Activated CD4-positive, alpha-beta memory T cell treated with anti-CD3 and anti-CD28 coated beads, Interleukin-2, amount 10 ng/mL, durations not matched to agents 7 days and 5 days (primary cell): Measurements from ENCODE around the gene GPRIN1. TPM values are rescaled to one million over a fixed set of nuclear protein-coding genes. Genes with fewer than 3 reads are reported as not detected.

ENCODE experiments used
- CTCF ChIA-PET: fragments of 350-600 bp; sonication (Branson Sonifier 250); formaldehyde crosslinking; loops from one replicate; lab custom pipeline; 2021; ENCODE audit warnings: antibody characterized with exemption, inconsistent platforms; lab: Charles Lee
- POLR2A ChIA-PET: fragments of 350-600 bp; sonication (Branson Sonifier 250); formaldehyde crosslinking; loops from one replicate; lab custom pipeline; 2021; ENCODE audit warnings: antibody characterized with exemption; lab: Charles Lee
- DNase-seq: peaks from one replicate; pipeline ENCODE4 v3.0.0-alpha.2; 2020
- H3K27ac Mint-ChIP-seq: one replicate; pipeline ENCODE4 v1.8.0; 2021; ENCODE audit warnings: mild to moderate bottlenecking, mixed read lengths
- H3K27me3 Mint-ChIP-seq: one replicate; pipeline ENCODE4 v1.8.0; 2021; ENCODE audit warnings: mixed read lengths
- H3K36me3 Mint-ChIP-seq: one replicate; pipeline ENCODE4 v1.8.0; 2021; ENCODE audit warnings: low read depth, mixed read lengths
- H3K4me1 Mint-ChIP-seq: one replicate; pipeline ENCODE4 v1.8.0; 2021; ENCODE audit warnings: mixed read lengths
- H3K4me3 Mint-ChIP-seq: one replicate; pipeline ENCODE4 v1.8.0; 2021; ENCODE audit warnings: mild to moderate bottlenecking, mixed read lengths
- H3K9me3 Mint-ChIP-seq: one replicate; pipeline ENCODE4 v1.8.0; 2021; ENCODE audit warnings: mixed read lengths
- total RNA-seq, 2 experiments: library from RNA; stranded (reverse); gene quantifications; one replicate each; pipeline ENCODE4 v1.2.3, GENCODE V29; 2021

Gene GPRIN1
- total RNA-seq, 2 experiments from 2014 or later: 3.7 to 4.2 TPM

DNA sequence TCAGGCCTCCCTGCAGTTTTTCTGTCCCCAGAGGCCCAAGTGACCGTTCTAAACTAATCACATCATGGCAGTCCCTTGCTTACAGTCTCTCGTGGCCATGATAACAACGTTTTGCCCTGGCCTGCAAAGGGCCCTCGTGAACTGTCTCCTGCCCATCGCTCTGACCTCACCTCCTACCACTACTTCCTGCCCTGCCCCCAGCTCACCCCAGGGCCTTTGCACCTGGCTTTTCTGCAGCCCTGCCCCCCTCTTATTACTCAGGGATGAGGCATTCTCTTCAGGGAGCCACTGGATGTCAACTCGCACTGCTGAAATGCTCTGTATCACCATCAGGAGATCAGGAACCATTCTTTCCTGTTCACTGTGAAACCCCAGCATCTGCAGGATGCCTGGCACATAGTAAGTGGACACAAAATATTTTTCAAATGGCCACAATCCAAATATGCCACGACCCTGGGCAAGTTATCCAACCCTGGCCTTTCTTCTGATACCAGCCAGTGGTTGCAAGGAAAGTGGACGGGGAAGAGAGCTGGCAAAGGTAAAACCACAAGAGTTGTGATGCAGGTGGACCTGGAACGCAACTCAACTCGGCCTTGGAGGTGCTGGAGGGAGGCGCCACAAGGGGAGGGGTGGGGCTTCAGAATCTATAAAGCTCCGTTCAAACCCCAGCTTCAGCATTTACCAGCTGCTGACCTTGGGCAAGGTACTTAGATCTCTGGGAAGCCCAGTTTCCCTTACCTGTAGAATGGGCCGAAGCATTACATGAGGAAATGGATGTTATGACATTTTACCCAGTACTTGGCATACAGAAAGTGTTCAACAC, 18.7 kb upstream of the GPRIN1 start:
- H3K4me3 Mint-ChIP-seq: no peak overlapping the region
- ChIA-PET CTCF (interaction anchor here (0.6 to 1.9 kb wide), 3 partner anchors 24 to 32 kb away, joined by 3 to 6 read pairs (median 4); no protein-coding TSS in a partner anchor), POLR2A (no interaction called here)

DNA sequence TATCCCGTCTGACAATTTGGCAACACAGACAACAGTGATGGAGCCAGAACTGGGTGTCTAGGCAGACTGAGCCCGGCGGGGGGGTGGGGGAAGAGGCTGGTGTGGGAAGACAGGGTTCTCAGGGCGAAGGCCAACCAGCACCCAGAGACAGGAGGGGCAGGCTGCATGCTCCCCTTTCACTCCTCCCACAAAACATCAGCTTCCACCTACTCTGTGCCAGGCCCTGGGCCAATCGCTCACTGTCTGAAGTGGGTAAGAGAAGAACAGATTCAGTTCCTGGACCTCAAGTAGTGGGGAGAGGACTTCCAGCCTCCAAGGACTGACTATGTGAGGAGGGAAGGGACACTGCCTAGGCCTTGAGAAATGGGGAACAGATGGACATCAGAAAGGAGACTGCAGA, 17.6 kb upstream of the GPRIN1 start:
- ChIA-PET POLR2A (no interaction called here), CTCF (no interaction called here)
- Mint-ChIP-seq H3K4me3 (no peak overlapping the region), H3K4me1 (peaks cover 12% of the 10 kb centered on the region), H3K9me3 (no peaks in the 10 kb centered on the region), H3K27me3 (peaks cover 65% of the 10 kb centered on the region), H3K27ac (no peak overlapping the region), H3K36me3 (no peaks in the 10 kb centered on the region)
- DNase-seq: no peak

More for the DNA sequence above, 18.7 kb upstream of the GPRIN1 start:
- peaks cover 12% of the 10 kb centered on the region for H3K4me1 Mint-ChIP-seq
- H3K36me3 Mint-ChIP-seq: no peaks in the 10 kb centered on the region
- H3K27ac Mint-ChIP-seq: no peak overlapping the region
- no peak for DNase-seq
- H3K27me3 Mint-ChIP-seq: peaks cover 72% of the 10 kb centered on the region
- H3K9me3 Mint-ChIP-seq: no peaks in the 10 kb centered on the region

GRCh38 chr5:176626876-176627236, 16.9 kb upstream of the GPRIN1 start:
- POLR2A ChIA-PET: no interaction called here
- H3K27ac Mint-ChIP-seq: no peak overlapping the region

GRCh38 chr5:176625966-176626875, 16.3 kb upstream of the GPRIN1 start:
- Mint-ChIP-seq H3K9me3 (no peaks in the 10 kb centered on the region), H3K4me3 (no peak overlapping the region), H3K36me3 (no peaks in the 10 kb centered on the region), H3K27me3 (peaks cover 63% of the 10 kb centered on the region), H3K27ac (no peak overlapping the region), H3K4me1 (peaks cover 12% of the 10 kb centered on the region)
- POLR2A ChIA-PET: no interaction called here
- no peak for DNase-seq
- CTCF ChIA-PET: no interaction called here

More at GRCh38 chr5:176626876-176627236, 16.9 kb upstream of the GPRIN1 start:
- Mint-ChIP-seq H3K4me3 (no peak overlapping the region), H3K27me3 (peaks cover 64% of the 10 kb centered on the region), H3K36me3 (no peaks in the 10 kb centered on the region), H3K4me1 (peaks cover 12% of the 10 kb centered on the region), H3K9me3 (no peaks in the 10 kb centered on the region)
- CTCF ChIA-PET: no interaction called here
- no peak for DNase-seq

DNA sequence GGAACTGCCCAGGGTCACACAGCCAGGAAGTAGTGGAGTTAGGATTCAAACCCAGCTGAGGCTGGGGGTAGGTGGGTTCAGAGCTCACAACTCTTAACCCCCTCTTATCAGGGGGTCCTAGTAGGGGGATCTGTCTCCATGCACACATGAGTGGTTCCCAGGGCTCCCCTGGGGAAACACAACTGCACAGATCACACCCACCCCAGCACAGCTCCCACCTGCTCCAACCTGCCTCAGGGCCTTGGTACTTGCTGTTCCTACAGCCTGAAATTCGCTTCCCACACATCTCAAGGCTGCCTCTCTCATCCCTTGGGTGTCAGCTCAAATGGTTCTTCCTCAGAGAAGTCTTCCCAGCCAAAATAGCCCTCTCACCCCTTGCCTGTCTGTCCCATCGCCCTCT, 15.6 kb upstream of the GPRIN1 start:
- ChIA-PET POLR2A (no interaction called here), CTCF (interaction anchor here (0.8 kb wide), 1 partner anchor 36 kb away, joined by 3 read pairs; no protein-coding TSS in a partner anchor)
- peaks cover 10% of the 10 kb centered on the region for H3K4me1 Mint-ChIP-seq
- no peak overlapping the region for H3K27ac Mint-ChIP-seq
- H3K9me3 Mint-ChIP-seq: no peaks in the 10 kb centered on the region
- H3K36me3 Mint-ChIP-seq: no peaks in the 10 kb centered on the region
- DNase-seq: no peak
- H3K27me3 Mint-ChIP-seq: peaks cover 61% of the 10 kb centered on the region
- H3K4me3 Mint-ChIP-seq: no peak overlapping the region

DNA sequence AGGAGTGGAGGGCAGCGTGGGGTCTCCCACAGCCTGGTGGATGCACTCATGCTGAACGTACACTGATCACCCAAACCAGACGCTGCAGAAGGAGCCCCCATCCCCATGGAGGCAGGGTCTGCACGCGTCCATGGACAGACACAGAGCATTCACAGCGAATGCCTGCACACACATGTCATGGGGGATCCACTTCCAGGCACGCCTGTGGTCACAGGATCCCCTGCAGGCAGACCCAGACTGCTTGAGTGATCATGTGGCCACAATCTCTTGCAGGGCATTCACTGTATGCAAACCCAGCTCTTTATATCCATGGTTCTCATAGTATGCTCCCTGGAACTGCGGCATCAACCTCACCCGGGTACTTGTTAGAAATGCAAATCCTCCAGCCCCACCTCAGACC, 15.0 kb upstream of the GPRIN1 start:
- Mint-ChIP-seq H3K36me3 (peaks cover 2% of the 10 kb centered on the region), H3K27me3 (peaks cover 65% of the 10 kb centered on the region), H3K4me3 (no peak overlapping the region), H3K4me1 (peaks cover 14% of the 10 kb centered on the region), H3K27ac (no peak overlapping the region), H3K9me3 (no peaks in the 10 kb centered on the region)
- ChIA-PET POLR2A (no interaction called here), CTCF (interaction anchor here (0.8 kb wide), 1 partner anchor 37 kb away, joined by 3 read pairs; no protein-coding TSS in a partner anchor)
- DNase-seq: no peak

DNA sequence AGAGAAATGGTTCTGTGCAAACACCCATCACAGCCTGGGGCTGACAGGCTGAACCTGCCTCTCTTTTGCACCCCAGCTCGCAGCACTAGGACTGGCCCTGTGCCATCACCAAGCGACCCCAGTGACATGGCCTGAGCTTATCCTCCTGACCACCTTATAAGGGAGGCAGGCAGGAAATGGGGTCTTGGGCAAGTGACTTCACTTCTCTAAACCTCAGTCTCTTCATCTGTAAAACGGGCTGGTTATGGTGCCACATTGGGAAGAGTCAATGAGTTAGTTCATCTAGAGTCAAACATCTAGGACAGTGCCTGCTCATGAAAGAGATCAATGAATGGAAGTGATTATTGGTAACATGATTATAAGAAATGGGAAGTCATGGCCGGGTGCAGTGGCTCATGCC, 14.2 kb upstream of the GPRIN1 start:
- Mint-ChIP-seq H3K36me3 (peaks cover 2% of the 10 kb centered on the region), H3K9me3 (no peaks in the 10 kb centered on the region), H3K27me3 (peaks cover 63% of the 10 kb centered on the region), H3K4me1 (peaks cover 16% of the 10 kb centered on the region), H3K4me3 (no peak overlapping the region), H3K27ac (no peak overlapping the region)
- DNase-seq: no peak
- ChIA-PET POLR2A (no interaction called here), CTCF (interaction anchor here (0.8 kb wide), 1 partner anchor 214 kb away, joined by 3 read pairs; no protein-coding TSS in a partner anchor)

- no peak overlapping the region for H3K27ac Mint-ChIP-seq
- H3K27me3 Mint-ChIP-seq: peaks cover 61% of the 10 kb centered on the region
- peaks cover 16% of the 10 kb centered on the region for H3K4me1 Mint-ChIP-seq
- peaks cover 2% of the 10 kb centered on the region for H3K36me3 Mint-ChIP-seq
- ChIA-PET CTCF (interaction anchor here (0.8 to 1.3 kb wide), 4 partner anchors 15 to 205 kb away, joined by 3 to 4 read pairs (median 3); partner anchors contain the start of gene CLTB), POLR2A (interaction anchor here (1.7 kb wide), 1 partner anchor 25 kb away, joined by 6 read pairs; the partner anchor contains the start of gene TSPAN17)
- DNase-seq: no peak
- no peaks in the 10 kb centered on the region for H3K9me3 Mint-ChIP-seq
- no peak overlapping the region for H3K4me3 Mint-ChIP-seq
Measured at GRCh38 chr5:176621661-176622079, 11.7 kb upstream of the GPRIN1 start.

DNA sequence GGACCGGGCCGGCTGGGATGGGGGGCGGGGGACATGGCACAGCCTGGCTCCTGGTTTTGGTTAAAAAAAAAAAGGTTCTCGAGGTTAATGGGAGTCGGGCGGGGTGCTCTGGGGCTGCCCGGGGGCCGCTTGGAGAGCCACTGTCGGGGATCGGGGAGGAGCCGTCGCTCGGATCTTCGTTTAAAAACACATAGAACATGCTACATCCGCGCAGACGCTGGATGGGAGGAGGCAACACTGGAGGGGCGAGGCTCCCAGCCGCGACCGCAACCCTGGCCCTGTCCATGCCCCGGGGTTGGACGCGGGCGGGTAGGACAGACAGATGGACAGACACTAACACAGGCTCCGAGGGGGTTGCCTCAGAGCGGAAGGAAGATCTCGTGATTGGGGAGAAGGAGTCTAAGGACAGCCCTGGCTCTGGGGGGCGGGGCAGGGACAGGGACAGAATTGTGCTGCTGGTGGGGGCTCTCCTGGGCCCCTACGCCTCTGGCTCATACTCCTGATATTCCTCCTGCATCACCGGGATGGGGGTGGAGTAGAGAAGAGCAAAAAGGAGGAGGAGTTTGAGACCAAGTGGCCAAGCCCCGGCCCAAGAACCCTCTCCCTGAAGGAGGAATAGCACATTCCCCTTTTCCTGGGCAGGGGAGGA, 10.5 kb upstream of the GPRIN1 start:
- Mint-ChIP-seq H3K4me3 (peak overlapping the region; percentile 17), H3K9me3 (no peaks in the 10 kb centered on the region), H3K4me1 (peaks cover 16% of the 10 kb centered on the region), H3K27me3 (peaks cover 64% of the 10 kb centered on the region), H3K36me3 (peaks cover 2% of the 10 kb centered on the region), H3K27ac (no peak overlapping the region)
- POLR2A ChIA-PET: no interaction called here
- CTCF ChIA-PET: interaction anchor here (0.6 kb wide), 1 partner anchor 171 kb away, joined by 3 read pairs; no protein-coding TSS in a partner anchor
- no peak for DNase-seq

DNA sequence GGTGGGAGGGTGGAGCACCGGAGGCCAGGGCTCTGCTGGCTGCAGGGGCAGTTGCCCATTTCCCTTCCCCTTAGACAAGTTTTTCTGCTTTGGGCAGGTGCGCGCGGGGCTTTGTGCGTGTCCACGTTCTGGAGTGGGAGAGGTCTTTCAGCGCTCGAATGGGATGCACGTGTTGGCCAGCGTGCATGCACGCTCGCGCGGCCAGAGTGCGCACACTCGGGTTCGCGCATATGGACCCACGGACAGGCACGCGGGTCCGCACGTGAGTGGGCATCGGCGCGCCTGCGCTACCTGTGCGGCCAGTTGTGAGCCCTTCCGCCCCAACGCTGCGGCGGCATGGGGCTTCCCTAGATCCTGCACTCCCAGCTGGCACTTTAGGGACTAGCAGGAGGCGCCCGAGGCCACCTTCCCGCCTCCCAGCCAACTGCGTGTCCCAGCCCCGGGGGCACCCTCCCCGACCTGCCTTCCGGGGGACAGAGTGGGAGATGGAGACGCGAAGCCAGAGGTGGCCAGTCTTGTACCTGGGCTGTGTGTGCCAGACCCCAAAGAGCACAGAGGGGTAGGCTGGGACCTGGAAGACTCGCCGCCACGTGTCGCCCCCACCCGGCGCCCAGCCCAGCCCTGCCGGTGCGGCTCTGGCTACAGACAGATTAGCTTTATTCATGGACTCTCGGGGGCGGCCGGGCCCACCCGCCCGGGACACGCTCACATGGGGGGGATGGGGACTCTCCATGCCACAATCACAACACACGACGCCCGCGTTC, 9.8 kb upstream of the GPRIN1 start:
- H3K27ac Mint-ChIP-seq: no peak overlapping the region
- H3K9me3 Mint-ChIP-seq: no peaks in the 10 kb centered on the region
- H3K4me1 Mint-ChIP-seq: peaks cover 16% of the 10 kb centered on the region
- POLR2A ChIA-PET: no interaction called here
- DNase-seq: no peak
- CTCF ChIA-PET: no interaction called here
- H3K36me3 Mint-ChIP-seq: peaks cover 2% of the 10 kb centered on the region
- H3K4me3 Mint-ChIP-seq: no peak overlapping the region
- H3K27me3 Mint-ChIP-seq: peaks cover 65% of the 10 kb centered on the region

DNA sequence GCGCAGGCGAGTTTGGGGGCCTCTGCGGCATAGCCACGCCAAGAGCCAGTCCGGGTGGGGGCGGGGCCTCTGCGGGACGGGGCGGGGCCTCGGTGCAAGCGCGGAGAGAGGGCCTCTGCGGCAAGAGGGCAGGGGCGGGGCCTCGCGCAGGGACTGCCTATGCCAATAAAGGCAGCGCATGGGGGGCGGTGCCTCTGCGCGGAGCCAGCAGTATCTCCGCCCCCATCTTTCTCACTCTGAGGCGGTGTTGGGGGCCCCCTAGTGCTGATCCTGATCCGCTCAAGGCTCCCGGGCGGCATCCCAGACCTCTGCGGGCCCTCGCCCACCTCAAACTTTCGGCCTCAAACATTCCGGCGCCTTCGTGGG, 9.2 kb upstream of the GPRIN1 start:
- DNase-seq: peak; percentile 83
- Mint-ChIP-seq H3K36me3 (peaks cover 2% of the 10 kb centered on the region), H3K9me3 (no peaks in the 10 kb centered on the region), H3K4me1 (peaks cover 16% of the 10 kb centered on the region), H3K27me3 (peaks cover 65% of the 10 kb centered on the region), H3K4me3 (no peak overlapping the region), H3K27ac (no peak overlapping the region)
- POLR2A ChIA-PET: no interaction called here
- CTCF ChIA-PET: interaction anchor here (0.8 kb wide), 1 partner anchor 46 kb away, joined by 3 read pairs; no protein-coding TSS in a partner anchor

GRCh38 chr5:176618783-176619182, 8.8 kb upstream of the GPRIN1 start:
- no peak overlapping the region for H3K4me3 Mint-ChIP-seq
- H3K36me3 Mint-ChIP-seq: peaks cover 2% of the 10 kb centered on the region
- POLR2A ChIA-PET: no interaction called here
- H3K27ac Mint-ChIP-seq: no peak overlapping the region
- no peak for DNase-seq
- peaks cover 66% of the 10 kb centered on the region for H3K27me3 Mint-ChIP-seq
- H3K4me1 Mint-ChIP-seq: peaks cover 16% of the 10 kb centered on the region
- H3K9me3 Mint-ChIP-seq: no peaks in the 10 kb centered on the region
- CTCF ChIA-PET: interaction anchor here (0.8 kb wide), 1 partner anchor 45 kb away, joined by 3 read pairs; no protein-coding TSS in a partner anchor
